ENCODE measurements around the gene HEATR5A.
"Not testable (repeated sequence)": the region's sequence is repeated elsewhere in the genome, so short reads cannot be mapped to it uniquely, and the experiment has no call there.

The HEATR5A gene

GRCh38 chr14:31253746-31254471 lies 166.4 kb downstream of the HEATR5A start:
- no peak for DNase-seq

- no peak for DNase-seq
Observed at GRCh38 chr14:31252865-31253264, 167.5 kb downstream of the HEATR5A start.

GRCh38 chr14:31251028-31251958 lies 169.1 kb downstream of the HEATR5A start:
- no peak for DNase-seq

- no peak for DNase-seq
Observed at GRCh38 chr14:31244626-31245025, 175.7 kb downstream of the HEATR5A start.

GRCh38 chr14:31243860-31244259 lies 176.5 kb downstream of the HEATR5A start:
- no peak for DNase-seq

- DNase-seq, result not testable (repeated sequence)
Observed at GRCh38 chr14:31242161-31242940, 178.0 kb downstream of the HEATR5A start.

Data from SW 1271 (cell line).